Retina (tissue), 1 donor: ENCODE measurements around the gene TAOK2.

Experiments
- DNase-seq: peaks from one replicate; pipeline ENCODE4 v3.0.0-alpha.2; 2016

Gene TAOK2

GRCh38 chr16:29988346-29989075 is 14.8 kb downstream of the TAOK2 start:
- DNase-seq = no peak

- DNase-seq = no peak
Measured at GRCh38 chr16:29989111-29989858, 15.6 kb downstream of the TAOK2 start.

DNA sequence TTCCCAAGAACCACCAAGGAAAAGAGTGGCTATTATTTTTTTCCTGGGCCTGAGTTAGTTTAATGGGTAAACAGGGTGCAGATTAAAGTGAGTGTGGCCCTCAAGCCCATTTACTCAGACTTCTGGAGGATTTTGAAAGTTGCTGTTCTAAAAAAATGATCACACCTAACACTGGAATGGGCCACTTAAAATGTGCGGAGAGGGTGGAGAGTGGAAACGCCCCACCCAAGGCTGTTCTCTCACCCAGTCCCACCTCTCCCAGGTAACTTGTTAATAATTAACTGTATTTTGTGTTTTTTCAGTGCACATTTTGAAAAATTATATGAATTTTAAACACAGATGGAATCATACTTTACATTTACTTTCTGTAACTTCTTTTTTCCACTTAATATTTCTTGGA is 16.4 kb downstream of the TAOK2 start:
- DNase-seq = no peak

DNA sequence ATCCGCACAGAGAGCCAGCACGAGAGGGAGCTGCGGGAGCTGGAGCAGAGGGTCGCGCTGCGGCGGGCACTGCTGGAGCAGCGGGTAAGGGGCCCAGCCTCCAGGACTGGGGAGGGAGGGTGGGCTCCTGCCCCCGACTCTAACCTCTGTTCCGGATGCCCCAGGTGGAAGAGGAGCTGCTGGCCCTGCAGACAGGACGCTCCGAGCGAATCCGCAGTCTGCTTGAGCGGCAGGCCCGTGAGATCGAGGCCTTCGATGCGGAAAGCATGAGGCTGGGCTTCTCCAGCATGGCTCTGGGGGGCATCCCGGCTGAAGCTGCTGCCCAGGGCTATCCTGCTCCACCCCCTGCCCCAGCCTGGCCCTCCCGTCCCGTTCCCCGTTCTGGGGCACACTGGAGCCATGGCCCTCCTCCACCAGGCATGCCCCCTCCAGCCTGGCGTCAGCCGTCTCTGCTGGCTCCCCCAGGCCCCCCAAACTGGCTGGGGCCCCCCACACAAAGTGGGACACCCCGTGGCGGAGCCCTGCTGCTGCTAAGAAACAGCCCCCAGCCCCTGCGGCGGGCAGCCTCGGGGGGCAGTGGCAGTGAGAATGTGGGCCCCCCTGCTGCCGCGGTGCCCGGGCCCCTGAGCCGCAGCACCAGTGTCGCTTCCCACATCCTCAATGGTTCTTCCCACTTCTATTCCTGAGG is 17.4 kb downstream of the TAOK2 start:
- no peak for DNase-seq

DNA sequence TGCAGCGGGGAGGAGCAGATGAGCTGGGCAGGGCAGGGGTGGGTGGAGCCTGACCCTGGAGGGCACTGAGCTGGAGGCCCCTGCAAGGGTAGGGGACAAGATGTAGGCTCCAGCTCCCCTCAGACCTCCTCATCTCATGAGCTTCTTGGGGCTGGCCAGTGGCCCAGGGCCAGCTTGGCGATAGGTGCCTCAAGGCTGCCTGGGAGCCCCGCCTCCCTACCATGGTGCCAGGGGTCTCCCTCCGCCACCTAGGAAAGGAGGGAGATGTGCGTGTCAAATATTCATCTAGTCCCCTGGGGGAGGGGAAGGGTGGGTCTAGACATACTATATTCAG is 17.9 kb downstream of the TAOK2 start:
- no peak for DNase-seq

- no peak for DNase-seq
Measured at GRCh38 chr16:29992344-29992967, 18.8 kb downstream of the TAOK2 start.

GRCh38 chr16:29993191-29993902 is 19.7 kb downstream of the TAOK2 start:
- DNase-seq = no peak

DNA sequence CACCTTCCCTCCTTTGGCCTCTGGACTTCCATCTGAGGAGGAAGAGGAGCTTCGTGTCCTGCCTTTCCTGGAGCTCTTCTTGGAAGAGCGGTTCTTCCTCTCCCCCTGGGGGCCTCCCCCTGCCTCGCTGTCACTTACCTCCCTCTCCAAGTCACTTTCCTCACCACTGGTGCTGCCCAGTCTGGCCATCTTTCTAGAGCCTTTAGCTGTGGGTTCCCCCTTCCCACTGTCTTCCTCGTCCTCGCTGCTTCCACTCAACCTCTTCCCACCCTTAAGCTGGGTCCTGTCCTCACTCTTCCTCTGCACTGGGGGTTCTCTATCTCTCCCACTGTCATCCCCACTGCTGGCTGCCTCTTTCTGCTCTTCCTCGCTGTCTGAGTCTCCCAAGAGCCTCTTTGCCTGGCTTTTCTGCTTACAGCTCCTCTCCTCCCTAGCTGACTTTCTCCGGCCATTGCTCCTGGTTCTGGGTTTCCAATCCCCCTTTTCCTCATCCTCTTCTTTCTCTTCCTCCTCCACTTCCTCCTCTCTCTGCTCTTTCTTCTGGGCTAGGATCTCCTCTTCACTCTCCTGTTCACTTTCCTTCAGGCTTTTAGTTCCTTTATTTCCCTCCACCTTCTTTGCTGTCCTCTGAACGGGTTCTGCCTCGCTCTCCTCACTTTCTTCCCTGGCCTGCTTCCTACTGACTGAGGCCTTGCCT is 20.4 kb downstream of the TAOK2 start:
- no peak for DNase-seq

- DNase-seq = no peak
Measured at GRCh38 chr16:29994600-29995323, 21.1 kb downstream of the TAOK2 start.

- DNase-seq = peak; percentile 95
Measured at GRCh38 chr16:29995324-29995910, 21.7 kb downstream of the TAOK2 start, which contains the start of gene HIRIP3. HIRIP3 (minus strand) TSS chr16:29995617; CDS start chr16:29995605, 12 bp downstream.

DNA sequence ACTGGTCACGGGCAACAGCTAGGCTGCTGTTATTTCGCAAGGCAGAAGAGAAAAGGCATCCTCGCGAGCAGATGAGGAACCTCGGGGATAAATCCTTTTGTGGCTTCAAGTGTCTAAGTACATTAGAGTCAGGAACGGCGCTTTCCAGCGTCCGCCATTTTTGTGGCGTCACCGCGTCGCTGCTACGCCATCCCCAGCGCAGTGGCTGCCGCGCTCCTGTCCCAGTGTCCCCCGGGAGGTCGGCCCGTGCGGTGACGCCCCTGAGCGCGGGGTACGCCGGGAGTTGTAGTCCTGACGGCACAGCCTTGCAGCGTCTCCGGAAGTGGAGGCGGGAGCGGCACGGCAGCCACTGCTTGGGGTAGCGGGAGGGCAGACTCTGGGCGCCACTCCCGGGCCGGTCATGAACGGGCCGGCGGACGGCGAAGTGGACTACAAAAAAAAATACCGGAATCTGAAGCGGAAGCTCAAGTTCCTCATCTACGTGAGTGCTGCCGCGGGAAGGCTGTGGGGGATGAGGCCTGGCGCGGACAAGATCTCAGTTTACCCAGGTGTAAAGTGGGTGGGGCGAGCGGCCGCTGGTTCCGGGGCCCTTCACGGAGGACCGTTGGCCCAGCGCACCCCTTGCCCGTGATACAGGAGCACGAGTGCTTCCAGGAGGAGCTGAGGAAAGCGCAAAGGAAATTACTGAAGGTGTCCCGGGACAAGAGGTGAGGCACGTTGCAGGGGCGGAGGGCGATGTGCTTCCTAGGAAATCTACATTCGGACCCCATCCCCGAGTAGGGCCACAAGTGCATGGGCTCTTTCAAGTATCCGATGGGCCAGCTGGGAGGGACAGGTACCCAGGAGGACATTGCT is 22.5 kb downstream of the TAOK2 start, which contains the start of gene INO80E:
INO80E (plus strand) TSS at position 331 of the 855 bp plus-strand sequence; CDS start at position 401, 70 bp downstream.
- peak; percentile 98 for DNase-seq

- DNase-seq = no peak
Measured at GRCh38 chr16:29996766-29997250, 23.1 kb downstream of the TAOK2 start.

DNA sequence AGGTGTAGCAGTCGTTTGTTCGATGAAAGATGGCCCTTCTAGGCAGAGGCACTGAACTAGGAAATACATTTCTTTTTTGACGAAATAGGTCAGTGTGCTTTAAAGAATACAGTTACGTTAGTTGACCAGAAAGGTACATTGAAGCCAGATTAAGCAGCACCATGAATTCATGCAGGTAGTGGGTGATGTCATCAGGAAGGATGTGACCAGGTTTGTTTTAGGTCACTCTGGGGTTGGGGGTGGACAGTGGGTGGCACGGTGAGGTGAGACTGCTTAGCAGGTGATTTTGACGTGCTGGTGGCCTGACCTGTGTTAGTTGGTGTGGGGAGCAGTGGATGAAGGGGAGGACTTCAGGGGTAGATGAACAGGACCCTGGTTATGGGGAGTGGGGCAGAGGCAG is 25.9 kb downstream of the TAOK2 start:
- no peak for DNase-seq

DNA sequence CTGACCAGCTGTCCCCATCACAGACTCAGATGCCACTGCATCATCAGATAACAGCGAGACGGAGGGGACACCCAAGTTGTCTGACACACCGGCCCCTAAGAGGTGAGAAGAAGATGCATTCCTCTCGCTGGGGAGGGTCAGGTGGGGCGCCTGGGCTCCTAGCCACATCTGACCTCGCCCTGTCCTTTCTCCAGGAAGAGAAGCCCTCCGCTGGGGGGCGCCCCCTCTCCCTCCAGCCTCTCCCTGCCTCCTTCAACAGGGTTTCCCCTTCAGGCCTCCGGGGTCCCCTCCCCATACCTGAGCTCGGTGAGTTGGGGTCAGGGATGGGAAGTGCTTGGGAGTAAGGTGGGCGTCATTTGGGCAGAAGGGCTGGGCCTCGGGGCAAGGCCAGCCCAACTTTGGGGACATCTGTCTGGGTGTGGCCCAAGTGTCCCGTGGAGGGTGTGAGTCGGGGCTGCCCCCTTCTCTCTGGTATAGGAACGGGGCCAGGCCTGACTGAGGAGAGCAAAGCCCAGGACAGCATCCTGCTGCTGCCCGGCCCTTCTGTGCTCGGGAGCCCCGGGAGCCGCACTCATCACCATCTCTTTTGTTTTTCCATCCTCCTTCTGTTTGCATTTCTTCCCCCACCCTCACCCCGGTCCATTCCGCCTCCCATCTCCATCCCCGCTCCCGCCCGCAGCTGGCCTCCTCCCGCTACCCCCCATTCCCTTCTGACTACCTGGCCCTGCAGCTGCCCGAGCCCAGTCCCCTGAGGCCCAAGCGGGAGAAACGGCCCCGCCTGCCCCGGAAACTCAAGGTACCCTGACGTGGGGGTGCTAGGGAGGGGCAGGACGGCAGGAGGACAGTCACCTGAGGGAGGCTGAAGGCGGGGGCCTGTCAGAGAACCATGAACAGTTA is 27.3 kb downstream of the TAOK2 start:
- DNase-seq = no peak

GRCh38 chr16:30002614-30003346 is 29.1 kb downstream of the TAOK2 start:
- no peak for DNase-seq

GRCh38 chr16:30003670-30004423 is 30.2 kb downstream of the TAOK2 start:
- DNase-seq = no peak

- no peak for DNase-seq
Measured at GRCh38 chr16:30004424-30004776, 30.7 kb downstream of the TAOK2 start.
